ENCODE measurements around the gene S100A1. TPM values are rescaled to one million over a fixed set of nuclear protein-coding genes. Genes with fewer than 3 reads are reported as not detected.

Gene S100A1
- total and polyA plus RNA-seq, 2 of the 8 experiments (the other 6 are each of a cell fraction or from before 2014, with no cell fraction given), result 2.0 TPM; not detected in 1

GRCh38 chr1:153670257-153670858 lies 42.1 kb downstream of the S100A1 start:
- Histone ChIP-seq H4K20me1 (replicated peaks in 1 of 2; ENCODE audit: control insufficient read depth in 1 of 2, insufficient read depth in 2 of 2, low read length in 2 of 2) (peaks cover 0 to 3% of the 10 kb centered on the region in 2 experiments), H3K79me2 (ENCODE audit: control insufficient read depth in 1 of 2, insufficient read depth in 2 of 2, low read length in 2 of 2) (peaks cover 11 to 32% of the 10 kb centered on the region in 2 experiments), H3K4me2 (ENCODE audit: insufficient read depth in 1 of 2, low read depth in 2 of 2, low read length in 2 of 2) (peak overlapping the region; percentile 80 to 84), H2BK12ac (ENCODE audit: low read depth, low read length) (no peak overlapping the region), H3K4me3 (ENCODE audit: extremely low read depth in 1 of 4, insufficient read depth in 2 of 4, low read depth in 3 of 4, low read length in 4 of 4) (peak overlapping the region; percentile 89 to 100 (median 99)), H3K14ac (ENCODE audit: insufficient read length) (no peak overlapping the region), H4K8ac (ENCODE audit: extremely low read depth, insufficient read depth, low read length) (peak overlapping the region; percentile 98; the same call in 1 of the 2 replicates), H3K27me3 (replicated peaks in 1 of 4; ENCODE audit: control insufficient read depth in 3 of 4, extremely low read depth in 1 of 4, insufficient read depth in 3 of 4, low read length in 3 of 4) (no peaks in the 10 kb centered on the region), H2BK15ac (ENCODE audit: low read length) (no peak overlapping the region), H3K4me1 (replicated peaks in 1 of 4; ENCODE audit: control insufficient read depth in 3 of 4, insufficient read depth in 4 of 4, low read length in 3 of 4) (peaks cover 0 to 4% (median 2%) of the 10 kb centered on the region in 4 experiments; a peak in 2 of 7 replicates), H3K4ac (replicated peaks; ENCODE audit: insufficient read length, low read depth, low read length) (peak overlapping the region; percentile 46), H3K23ac (ENCODE audit: insufficient read length) (no peak overlapping the region), H2AFZ (ENCODE audit: low read length) (no peak overlapping the region), H4K91ac (replicated peaks; ENCODE audit: insufficient read length, low read length) (peak overlapping the region; percentile 70), H2BK20ac (ENCODE audit: low read length) (no peak overlapping the region), H2AK5ac (ENCODE audit: low read depth, low read length) (0 out of 2 replicates have a peak overlapping the region, but pooled peaks have one; percentile 60), H4K5ac (ENCODE audit: insufficient read length, low read depth, low read length) (peak overlapping the region; percentile 73), H3K9me3 (ENCODE audit: insufficient read depth in 2 of 2, low read depth in 1 of 2, low read length in 1 of 2) (no peaks in the 10 kb centered on the region), H3K18ac (ENCODE audit: extremely low read depth, low read length) (peak overlapping the region; percentile 27; the same call in 1 of the 2 replicates), H3K79me1 (ENCODE audit: low read depth, low read length) (no peaks in the 10 kb centered on the region; the same call in 1 of the 2 replicates), H2BK5ac (ENCODE audit: low read depth, low read length) (peak overlapping the region; percentile 95), H3K9ac (replicated peaks in 1 of 4; ENCODE audit: extremely low read depth in 1 of 4, low read depth in 3 of 4, low read length in 3 of 4) (peak overlapping the region; percentile 97 to 100 (median 100)), H2BK120ac (replicated peaks; ENCODE audit: low read depth, low read length) (no peak overlapping the region), H3K27ac (ENCODE audit: low read depth, low read length) (peak overlapping the region; percentile 95), H3K23me2 (ENCODE audit: low read depth, low read length) (peaks cover 8% of the 10 kb centered on the region), H3K56ac (replicated peaks; ENCODE audit: insufficient read length, low read depth, low read length) (peak overlapping the region; percentile 63), H3K36me3 (ENCODE audit: control insufficient read depth in 2 of 4, insufficient read depth in 4 of 4, low read length in 3 of 4) (peaks cover 36 to 44% (median 43%) of the 10 kb centered on the region in 4 experiments)
- FAIRE-seq, result no peak
- ChIA-PET POLR2A (ENCODE audit: partially characterized antibody) (interaction anchor here (0.5 to 19.8 kb wide), 6 partner anchors 9 to 161 kb away, joined by 3 to 343 read pairs (median 18); partner anchors contain the start of genes CHTOP, INTS3 and SNAPIN), CTCF (ENCODE audit: partially characterized antibody) (interaction anchor here (0.5 to 11.7 kb wide), 4 partner anchors 78 to 223 kb away, joined by 3 to 172 read pairs (median 3); no protein-coding TSS in a partner anchor)
- no peak for DNase-seq (ENCODE audit: low read depth in 1 of 2, low spot score in 2 of 2)
- WGBS, 2 experiments (ENCODE audit: extremely low coverage in 1 of 2, insufficient coverage in 1 of 2, insufficient read length in 1 of 2, insufficient replicate concordance in 2 of 2, low coverage in 1 of 2, low lambda C conversion rate in 2 of 2, missing lambda C conversion rate in 1 of 2), result 8% methylated on average over 20 of the region's 22 CpGs; no CpG with 5 or more reads in 1 of the 2 experiments
- TF ChIP-seq POLR2AphosphoS5 (IDR thresholded peaks at IDR 0.05; ENCODE audit: low read depth, low read length) (no peak; the same call in 1 of the 2 replicates), KDM5A (IDR thresholded peaks at IDR 0.05; ENCODE audit: low read length) (peak; percentile 80; the same call in 1 of the 2 replicates), SAP30 (IDR thresholded peaks at IDR 0.05; ENCODE audit: insufficient read depth, insufficient replicate concordance, low read length) (peak; percentile 59)

Measured in H1 (cell line).